ENCODE data around the gene CDK5RAP2. TPM values are rescaled to one million over a fixed set of nuclear protein-coding genes. Genes with fewer than 3 reads are reported as not detected.

CDK5RAP2 gene
- total and polyA plus RNA-seq, 9 of the 15 experiments (the other 6 are each of a cell fraction or from before 2014, with no cell fraction given) = 19.9 to 68.8 (median 42.2) TPM

GRCh38 chr9:120579139-120580050 lies 572 bp downstream of the CDK5RAP2 start (continued):
- TF ChIP-seq PYGO2 (tag; IDR thresholded peaks at IDR 0.05) (no peak), DEAF1 (CRISPR knock-in tag; IDR thresholded peaks at IDR 0.05) (no peak), SNIP1 (IDR thresholded peaks at IDR 0.05; ENCODE audit: low read depth) (no peak), PCBP1 (IDR thresholded peaks at IDR 0.05; ENCODE audit: low read depth, low read length, poor library complexity, severe bottlenecking) (no peak), ZNF609 (CRISPR knock-in tag; IDR thresholded peaks at IDR 0.05; ENCODE audit: borderline replicate concordance) (no peak), TBL1XR1 (IDR thresholded peaks at IDR 0.05; ENCODE audit: low read length in 2 of 2) (no peak), HDAC1 (IDR thresholded peaks at IDR 0.05) (peak in 1 of 2 experiments; percentile 50; a peak in 2 of 4 replicates), CHCHD3 (CRISPR knock-in tag; IDR thresholded peaks at IDR 0.05) (no peak), ZNF23 (CRISPR knock-in tag; IDR thresholded peaks at IDR 0.05) (no peak), MYBL2 (IDR thresholded peaks at IDR 0.05; ENCODE audit: low read depth) (no peak), MYBL2 (CRISPR knock-in tag; IDR thresholded peaks at IDR 0.05; ENCODE audit: borderline replicate concordance) (no peak), POLR3A (IDR thresholded peaks at IDR 0.05; ENCODE audit: borderline replicate concordance, extremely low read depth, insufficient read depth, insufficient read length) (no peak), TRIM24 (IDR thresholded peaks at IDR 0.05) (no peak), FOXM1 (IDR thresholded peaks at IDR 0.05; ENCODE audit: low read depth) (no peak), FOXM1 (CRISPR knock-in tag; IDR thresholded peaks at IDR 0.05; ENCODE audit: low read depth) (no peak)
- TF ChIP-seq, protein P1, sequence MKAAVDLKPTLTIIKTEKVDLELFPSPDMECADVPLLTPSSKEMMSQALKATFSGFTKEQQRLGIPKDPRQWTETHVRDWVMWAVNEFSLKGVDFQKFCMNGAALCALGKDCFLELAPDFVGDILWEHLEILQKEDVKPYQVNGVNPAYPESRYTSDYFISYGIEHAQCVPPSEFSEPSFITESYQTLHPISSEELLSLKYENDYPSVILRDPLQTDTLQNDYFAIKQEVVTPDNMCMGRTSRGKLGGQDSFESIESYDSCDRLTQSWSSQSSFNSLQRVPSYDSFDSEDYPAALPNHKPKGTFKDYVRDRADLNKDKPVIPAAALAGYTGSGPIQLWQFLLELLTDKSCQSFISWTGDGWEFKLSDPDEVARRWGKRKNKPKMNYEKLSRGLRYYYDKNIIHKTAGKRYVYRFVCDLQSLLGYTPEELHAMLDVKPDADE (conservative IDR thresholded peaks at IDR 0.05; ENCODE audit: control insufficient read depth, low read depth, low read length) = no peak

All from K562 (cell line).